SH-SY5Y (cell line): ENCODE measurements around the gene SAFB.

ENCODE experiments used
- GATA2 ChIP-seq: IDR thresholded peaks from 2 replicates; pipeline ENCODE4 v1.6.1; 2011; ENCODE audit warnings: mild to moderate bottlenecking, low read depth, low read length
- GATA3 ChIP-seq: IDR thresholded peaks from 2 replicates; pipeline ENCODE4 v1.6.1; 2011; ENCODE audit warnings: low read depth, mild to moderate bottlenecking, low read length, moderate library complexity

SAFB gene

DNA sequence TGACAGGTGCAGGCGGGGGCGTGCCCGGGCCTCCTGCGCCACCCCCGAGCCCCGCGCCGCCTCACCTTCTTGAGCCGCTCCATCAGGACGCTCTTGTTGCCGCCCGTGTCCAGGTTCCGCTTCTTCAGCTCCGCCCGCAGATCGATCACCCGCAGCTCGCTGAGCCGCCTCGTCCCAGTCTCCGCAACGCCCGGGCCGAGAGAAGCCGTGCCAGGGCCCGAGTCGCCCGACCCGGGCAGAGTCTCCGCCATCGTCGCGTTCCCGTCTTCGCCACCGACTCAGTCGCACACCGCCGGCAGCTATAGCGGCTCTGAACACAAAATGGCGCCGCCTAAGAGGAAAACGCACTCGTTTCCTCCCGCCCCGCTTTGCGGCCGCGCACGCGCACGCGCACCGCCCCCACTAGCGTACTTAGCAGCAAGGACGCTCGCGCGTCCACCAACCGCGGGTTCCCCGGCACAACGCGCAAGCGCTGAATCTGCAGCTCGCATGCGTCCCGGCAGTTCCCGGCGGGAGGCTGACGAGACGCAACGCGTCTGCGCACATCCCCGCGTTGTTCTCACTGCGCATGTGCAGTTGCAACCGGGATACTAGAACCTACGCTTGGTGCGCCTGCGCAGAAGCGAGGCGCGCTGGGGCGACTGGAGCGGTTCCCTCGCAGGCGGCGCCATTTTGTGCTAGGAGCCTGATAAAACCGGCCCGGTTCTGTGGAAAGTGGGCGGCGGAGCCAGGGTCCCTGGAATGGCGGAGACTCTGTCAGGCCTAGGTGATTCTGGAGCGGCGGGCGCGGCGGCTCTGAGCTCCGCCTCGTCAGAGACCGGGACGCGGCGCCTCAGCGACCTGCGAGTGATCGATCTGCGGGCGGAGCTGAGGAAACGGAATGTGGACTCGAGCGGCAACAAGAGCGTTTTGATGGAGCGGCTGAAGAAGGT is at the start of gene SAFB, which contains the start of gene SAFB2:
SAFB (plus strand) TSS at position 619 of the 932 bp plus-strand sequence; CDS start at position 742, 123 bp downstream.
SAFB2 (minus strand) TSS at position 312 of the 932 bp plus-strand sequence; CDS start at position 251, 61 bp downstream.
- TF ChIP-seq GATA3 (no peak), GATA2 (no peak)

GRCh38 chr19:5575590-5575989 is 47.3 kb upstream of the SAFB start:
- TF ChIP-seq GATA3 (no peak), GATA2 (no peak)

- TF ChIP-seq GATA2, result no peak; the same call in 1 of the 2 replicates
- TF ChIP-seq GATA3, result no peak
These were observed 44.6 kb upstream of the SAFB start for GRCh38 chr19:5578097-5578846.

DNA sequence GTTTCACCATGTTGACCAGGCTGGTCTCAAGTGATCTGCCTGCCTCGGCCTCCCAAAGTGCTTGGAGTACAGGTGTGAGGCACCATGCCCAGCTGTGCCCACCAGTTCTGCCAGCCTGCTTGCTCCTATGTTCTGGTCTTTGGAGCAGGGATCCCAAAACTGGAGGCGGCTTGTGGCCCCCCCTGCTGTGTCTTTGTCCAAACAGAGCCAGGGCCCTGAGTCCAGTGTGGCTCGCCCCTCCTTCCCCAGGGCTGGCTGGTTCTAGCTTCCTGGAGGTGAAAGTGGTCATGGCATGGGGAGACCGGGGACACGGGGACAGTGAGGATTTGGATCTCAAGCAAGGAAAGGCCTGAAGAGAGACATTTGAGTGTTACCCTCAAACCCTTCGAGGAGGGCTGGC is 43.6 kb upstream of the SAFB start:
- TF ChIP-seq GATA3 (no peak), GATA2 (no peak)

DNA sequence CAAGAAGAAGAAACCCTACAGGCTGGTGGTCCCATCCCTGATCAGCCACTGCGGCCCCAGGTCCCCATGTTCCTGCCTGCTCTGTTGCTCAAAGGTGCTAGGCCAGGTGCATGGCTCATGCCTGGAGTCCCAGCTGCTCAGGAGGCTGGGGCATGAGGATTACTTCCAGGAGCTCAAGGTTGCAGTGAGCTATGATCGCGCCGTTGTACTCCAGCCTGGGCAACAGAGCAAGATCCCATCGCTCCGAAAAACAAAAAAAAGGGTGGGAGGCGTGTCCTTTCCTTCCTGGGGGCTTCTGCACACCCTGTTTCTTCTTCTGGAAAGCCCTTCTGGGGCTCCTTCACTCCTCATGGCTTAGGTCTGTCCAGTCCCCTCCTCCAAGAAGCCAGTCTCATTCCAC is 43.2 kb upstream of the SAFB start:
- no peak for TF ChIP-seq GATA2

DNA sequence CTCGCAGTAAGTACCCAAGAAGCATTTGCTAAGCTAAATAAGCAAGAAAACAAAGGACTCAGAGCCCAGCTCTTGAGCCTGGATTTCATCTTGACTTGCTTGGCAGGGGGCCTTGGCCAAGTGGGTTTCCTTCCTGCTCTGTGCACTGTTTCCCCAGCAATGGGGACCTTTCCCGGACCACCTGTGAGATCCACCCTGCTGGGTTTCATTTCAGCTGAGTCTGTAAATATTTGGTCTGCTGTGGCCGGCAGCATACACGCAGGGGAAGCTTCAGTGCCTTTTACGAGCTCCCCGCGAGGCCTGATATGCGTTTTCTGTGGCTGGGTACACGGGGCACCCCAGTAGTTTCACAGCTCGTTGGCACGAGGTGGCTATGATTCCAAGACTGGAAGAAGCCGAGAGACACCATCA is 42.7 kb upstream of the SAFB start:
- no peak for TF ChIP-seq GATA3
- no peak for TF ChIP-seq GATA2

DNA sequence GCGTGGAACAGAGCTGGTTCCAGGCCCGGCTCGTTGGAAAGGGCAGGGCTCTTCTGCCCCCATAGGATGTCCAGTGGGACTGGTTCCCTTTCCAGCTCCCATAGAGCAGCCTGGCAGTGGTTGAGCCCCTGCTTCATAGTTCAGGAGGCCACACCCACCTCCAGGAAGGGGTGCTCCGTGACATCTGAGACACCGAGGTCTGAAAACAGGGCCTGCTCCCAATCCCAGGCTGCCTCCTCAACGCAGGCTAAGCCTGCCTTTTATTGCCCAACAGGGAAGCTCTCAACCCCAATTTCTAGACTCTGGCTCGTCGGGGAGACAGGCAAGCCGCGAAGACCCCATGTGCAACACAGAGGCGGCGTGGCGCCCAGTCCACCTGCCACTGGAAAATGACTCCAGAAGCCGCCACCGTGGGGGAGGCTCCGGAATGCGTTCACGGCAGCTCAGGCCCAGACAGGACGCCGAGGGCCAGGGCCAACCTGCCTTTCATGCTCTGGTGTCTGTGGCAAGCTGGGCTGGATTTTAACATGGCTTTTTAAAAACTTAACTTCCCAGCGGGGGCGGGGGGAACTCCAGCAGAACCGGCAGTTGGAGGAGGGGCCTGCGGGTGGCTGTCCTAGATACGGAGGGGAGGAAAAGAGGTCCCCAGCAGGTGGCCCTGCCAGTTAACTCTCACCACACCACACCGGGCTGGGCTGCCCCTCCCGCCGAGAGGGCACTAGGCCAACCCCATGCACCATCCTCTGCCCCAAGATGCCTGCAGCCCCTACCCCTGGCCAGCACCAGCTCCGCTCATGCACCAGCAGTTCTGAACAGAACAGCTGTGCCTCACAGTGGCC is 37.2 kb upstream of the SAFB start:
- TF ChIP-seq GATA2 (no peak), GATA3 (no peak)

GRCh38 chr19:5586300-5587070 is 36.4 kb upstream of the SAFB start:
- TF ChIP-seq GATA2 (no peak), GATA3 (no peak)

GRCh38 chr19:5587071-5587455 is 35.8 kb upstream of the SAFB start:
- TF ChIP-seq GATA2, result no peak

- TF ChIP-seq GATA3 (no peak), GATA2 (no peak)
These were observed 35.2 kb upstream of the SAFB start for GRCh38 chr19:5587661-5588060.

DNA sequence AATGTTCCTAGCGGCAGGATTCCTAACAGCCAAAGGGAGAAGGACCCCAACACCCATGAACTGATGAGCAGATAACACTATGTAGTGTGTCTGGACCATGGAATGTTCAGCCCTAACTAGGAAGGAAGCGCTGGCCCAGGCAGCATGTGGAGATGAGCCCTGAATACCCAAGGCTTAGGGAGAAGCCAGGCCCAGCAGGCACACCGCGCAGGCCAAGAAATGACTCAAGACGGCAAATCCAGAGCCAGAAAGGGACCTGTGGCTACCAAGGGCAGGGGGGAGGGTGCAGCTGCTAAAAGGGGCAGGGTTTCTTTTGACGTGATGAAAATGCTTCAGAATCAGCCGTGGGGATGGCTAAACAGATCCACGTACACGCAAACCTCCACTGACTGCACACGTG is 34.4 kb upstream of the SAFB start:
- TF ChIP-seq GATA3, result no peak
- TF ChIP-seq GATA2, result no peak; the same call in 1 of the 2 replicates

- no peak for TF ChIP-seq GATA2
- TF ChIP-seq GATA3, result no peak
These were observed 33.8 kb upstream of the SAFB start for GRCh38 chr19:5588906-5589676.
